ENCODE data around the gene PID1.

DNA sequence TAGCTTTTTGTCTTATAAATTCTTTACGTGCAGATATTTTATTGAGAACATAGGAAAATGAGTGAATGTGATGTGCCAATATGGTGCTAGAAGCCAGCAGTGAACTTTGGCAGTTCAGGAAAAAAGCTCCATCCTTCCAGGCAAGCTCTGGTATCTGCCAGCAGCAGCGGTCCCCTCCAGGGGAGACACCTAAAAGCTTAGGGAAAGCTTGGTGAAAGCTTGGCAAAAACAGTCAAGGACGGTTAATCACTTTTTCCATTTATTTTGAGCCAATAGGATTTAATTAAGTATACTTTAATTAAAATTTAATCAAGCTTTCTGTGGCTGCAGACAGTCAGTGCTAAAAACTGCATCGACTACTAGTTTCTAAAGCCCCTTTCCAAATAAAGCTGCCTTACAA is 60.4 kb downstream of the PID1 start:
- TF ChIP-seq, protein P1, sequence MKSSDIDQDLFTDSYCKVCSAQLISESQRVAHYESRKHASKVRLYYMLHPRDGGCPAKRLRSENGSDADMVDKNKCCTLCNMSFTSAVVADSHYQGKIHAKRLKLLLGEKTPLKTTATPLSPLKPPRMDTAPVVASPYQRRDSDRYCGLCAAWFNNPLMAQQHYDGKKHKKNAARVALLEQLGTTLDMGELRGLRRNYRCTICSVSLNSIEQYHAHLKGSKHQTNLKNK (CRISPR knock-in tag; IDR thresholded peaks at IDR 0.05), result no peak
- TF ChIP-seq, protein P2, sequence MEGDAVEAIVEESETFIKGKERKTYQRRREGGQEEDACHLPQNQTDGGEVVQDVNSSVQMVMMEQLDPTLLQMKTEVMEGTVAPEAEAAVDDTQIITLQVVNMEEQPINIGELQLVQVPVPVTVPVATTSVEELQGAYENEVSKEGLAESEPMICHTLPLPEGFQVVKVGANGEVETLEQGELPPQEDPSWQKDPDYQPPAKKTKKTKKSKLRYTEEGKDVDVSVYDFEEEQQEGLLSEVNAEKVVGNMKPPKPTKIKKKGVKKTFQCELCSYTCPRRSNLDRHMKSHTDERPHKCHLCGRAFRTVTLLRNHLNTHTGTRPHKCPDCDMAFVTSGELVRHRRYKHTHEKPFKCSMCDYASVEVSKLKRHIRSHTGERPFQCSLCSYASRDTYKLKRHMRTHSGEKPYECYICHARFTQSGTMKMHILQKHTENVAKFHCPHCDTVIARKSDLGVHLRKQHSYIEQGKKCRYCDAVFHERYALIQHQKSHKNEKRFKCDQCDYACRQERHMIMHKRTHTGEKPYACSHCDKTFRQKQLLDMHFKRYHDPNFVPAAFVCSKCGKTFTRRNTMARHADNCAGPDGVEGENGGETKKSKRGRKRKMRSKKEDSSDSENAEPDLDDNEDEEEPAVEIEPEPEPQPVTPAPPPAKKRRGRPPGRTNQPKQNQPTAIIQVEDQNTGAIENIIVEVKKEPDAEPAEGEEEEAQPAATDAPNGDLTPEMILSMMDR (IDR thresholded peaks at IDR 0.05), result no peak
- no peak for TF ChIP-seq TCF7 (CRISPR knock-in tag; IDR thresholded peaks at IDR 0.05; ENCODE audit: low read depth)
- TF ChIP-seq IRF2 (CRISPR knock-in tag; IDR thresholded peaks at IDR 0.05; ENCODE audit: borderline replicate concordance, low read depth), result no peak
- TF ChIP-seq, protein P3, sequence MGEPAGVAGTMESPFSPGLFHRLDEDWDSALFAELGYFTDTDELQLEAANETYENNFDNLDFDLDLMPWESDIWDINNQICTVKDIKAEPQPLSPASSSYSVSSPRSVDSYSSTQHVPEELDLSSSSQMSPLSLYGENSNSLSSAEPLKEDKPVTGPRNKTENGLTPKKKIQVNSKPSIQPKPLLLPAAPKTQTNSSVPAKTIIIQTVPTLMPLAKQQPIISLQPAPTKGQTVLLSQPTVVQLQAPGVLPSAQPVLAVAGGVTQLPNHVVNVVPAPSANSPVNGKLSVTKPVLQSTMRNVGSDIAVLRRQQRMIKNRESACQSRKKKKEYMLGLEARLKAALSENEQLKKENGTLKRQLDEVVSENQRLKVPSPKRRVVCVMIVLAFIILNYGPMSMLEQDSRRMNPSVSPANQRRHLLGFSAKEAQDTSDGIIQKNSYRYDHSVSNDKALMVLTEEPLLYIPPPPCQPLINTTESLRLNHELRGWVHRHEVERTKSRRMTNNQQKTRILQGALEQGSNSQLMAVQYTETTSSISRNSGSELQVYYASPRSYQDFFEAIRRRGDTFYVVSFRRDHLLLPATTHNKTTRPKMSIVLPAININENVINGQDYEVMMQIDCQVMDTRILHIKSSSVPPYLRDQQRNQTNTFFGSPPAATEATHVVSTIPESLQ (CRISPR knock-in tag; IDR thresholded peaks at IDR 0.05), result no peak
- TF ChIP-seq, protein P4, sequence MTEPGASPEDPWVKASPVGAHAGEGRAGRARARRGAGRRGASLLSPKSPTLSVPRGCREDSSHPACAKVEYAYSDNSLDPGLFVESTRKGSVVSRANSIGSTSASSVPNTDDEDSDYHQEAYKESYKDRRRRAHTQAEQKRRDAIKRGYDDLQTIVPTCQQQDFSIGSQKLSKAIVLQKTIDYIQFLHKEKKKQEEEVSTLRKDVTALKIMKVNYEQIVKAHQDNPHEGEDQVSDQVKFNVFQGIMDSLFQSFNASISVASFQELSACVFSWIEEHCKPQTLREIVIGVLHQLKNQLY (CRISPR knock-in tag; IDR thresholded peaks at IDR 0.05), result no peak
- TF ChIP-seq, protein P5, sequence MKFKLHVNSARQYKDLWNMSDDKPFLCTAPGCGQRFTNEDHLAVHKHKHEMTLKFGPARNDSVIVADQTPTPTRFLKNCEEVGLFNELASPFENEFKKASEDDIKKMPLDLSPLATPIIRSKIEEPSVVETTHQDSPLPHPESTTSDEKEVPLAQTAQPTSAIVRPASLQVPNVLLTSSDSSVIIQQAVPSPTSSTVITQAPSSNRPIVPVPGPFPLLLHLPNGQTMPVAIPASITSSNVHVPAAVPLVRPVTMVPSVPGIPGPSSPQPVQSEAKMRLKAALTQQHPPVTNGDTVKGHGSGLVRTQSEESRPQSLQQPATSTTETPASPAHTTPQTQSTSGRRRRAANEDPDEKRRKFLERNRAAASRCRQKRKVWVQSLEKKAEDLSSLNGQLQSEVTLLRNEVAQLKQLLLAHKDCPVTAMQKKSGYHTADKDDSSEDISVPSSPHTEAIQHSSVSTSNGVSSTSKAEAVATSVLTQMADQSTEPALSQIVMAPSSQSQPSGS (CRISPR knock-in tag; IDR thresholded peaks at IDR 0.05; ENCODE audit: borderline replicate concordance, low read depth), result no peak
- no peak for TF ChIP-seq NFYB (CRISPR knock-in tag; conservative IDR thresholded peaks at IDR 0.05; ENCODE audit: low read depth)
- TF ChIP-seq ZNF138 (CRISPR knock-in tag; conservative IDR thresholded peaks at IDR 0.05), result no peak
- TF ChIP-seq, protein P6, sequence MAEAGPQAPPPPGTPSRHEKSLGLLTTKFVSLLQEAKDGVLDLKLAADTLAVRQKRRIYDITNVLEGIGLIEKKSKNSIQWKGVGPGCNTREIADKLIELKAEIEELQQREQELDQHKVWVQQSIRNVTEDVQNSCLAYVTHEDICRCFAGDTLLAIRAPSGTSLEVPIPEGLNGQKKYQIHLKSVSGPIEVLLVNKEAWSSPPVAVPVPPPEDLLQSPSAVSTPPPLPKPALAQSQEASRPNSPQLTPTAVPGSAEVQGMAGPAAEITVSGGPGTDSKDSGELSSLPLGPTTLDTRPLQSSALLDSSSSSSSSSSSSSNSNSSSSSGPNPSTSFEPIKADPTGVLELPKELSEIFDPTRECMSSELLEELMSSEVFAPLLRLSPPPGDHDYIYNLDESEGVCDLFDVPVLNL (CRISPR knock-in tag; IDR thresholded peaks at IDR 0.05; ENCODE audit: borderline replicate concordance, low read depth), result no peak
